LNCAP (cell line): Measurements from ENCODE around the gene KRT81.

Experiments
- CTCF ChIP-seq: fragments of 450-650 bp; IDR thresholded peaks from 2 replicates; pipeline ENCODE4 v1.5.1; 2017; ENCODE audit warnings: mild to moderate bottlenecking

KRT81 gene

GRCh38 chr12:52310622-52311284 is 19.4 kb upstream of the KRT81 start:
- no peak for TF ChIP-seq CTCF

- TF ChIP-seq CTCF: no peak
Observed at GRCh38 chr12:52308806-52309425, 17.6 kb upstream of the KRT81 start.

- no peak for TF ChIP-seq CTCF
Observed at GRCh38 chr12:52307836-52308805, 16.8 kb upstream of the KRT81 start.

GRCh38 chr12:52306731-52307130 is 15.4 kb upstream of the KRT81 start:
- TF ChIP-seq CTCF: no peak

- peak; percentile 56 for TF ChIP-seq CTCF
Observed at GRCh38 chr12:52305921-52306705, 14.8 kb upstream of the KRT81 start.

- TF ChIP-seq CTCF: no peak
Observed at GRCh38 chr12:52300796-52301691, 9.7 kb upstream of the KRT81 start.
